PC-3 (cell line): ENCODE results near the gene SAMD14. TPM values are rescaled to one million over a fixed set of nuclear protein-coding genes. Genes with fewer than 3 reads are reported as not detected.

Experiments used
- ATAC-seq: fragments of 200-7000 bp; cut with Tn5 transposase; 2 replicates; pipeline ENCODE4 v1.9.1; 2020; ENCODE audit warnings: mild to moderate bottlenecking, moderate library complexity
- BruUV-seq: library from RNA; stranded (reverse); fragments of 400-500 nt; replicated peaks from 2 replicates; lab custom pipeline; 2021; lab: Mats Ljungman, UMichigan
- CTCF ChIA-PET: fragments of 300-600 bp; sonication (Branson Sonifier 250); formaldehyde crosslinking; loops from one replicate; lab custom pipeline; 2022; ENCODE audit warnings: antibody characterized with exemption; lab: Charles Lee
- POLR2A ChIA-PET: fragments of 300-600 bp; sonication (Branson Sonifier 250); formaldehyde crosslinking; loops from one replicate; lab custom pipeline; 2022; ENCODE audit warnings: antibody characterized with exemption; ENCODE audit not compliant: unreplicated experiment; lab: Charles Lee
- DNase-seq: peaks from one replicate; pipeline ENCODE4 v3.0.0-alpha.2; 2015
- H2AFZ ChIP-seq: fragments of 300-600 bp; sonication (generic); 2 replicates; pipeline ENCODE4 v1.6.0; 2016; ENCODE audit warnings: antibody characterized with exemption, low read length
- H3F3A ChIP-seq: fragments of 300-600 bp; sonication (generic); one replicate; pipeline ENCODE4 v1.6.0; 2017; ENCODE audit warnings: antibody characterized with exemption, low read length, control low read depth, mild to moderate bottlenecking; ENCODE audit not compliant: unreplicated experiment
- H3K27ac ChIP-seq: fragments of 300-600 bp; sonication (generic); 2 replicates; pipeline ENCODE4 v1.5.1; 2016; ENCODE audit warnings: mild to moderate bottlenecking, low read length
- H3K27me3 ChIP-seq: fragments of 300-600 bp; sonication (generic); 2 replicates; pipeline ENCODE4 v1.6.1; 2016; ENCODE audit warnings: low read length, mixed read lengths
- H3K36me3 ChIP-seq: fragments of 300-600 bp; sonication (generic); 2 replicates; pipeline ENCODE4 v1.6.1; 2016; ENCODE audit warnings: low read depth, mixed run types, low read length, mixed read lengths
- H3K4me1 ChIP-seq: fragments of 300-600 bp; sonication (generic); 2 replicates; pipeline ENCODE4 v1.5.1; 2016; ENCODE audit warnings: low read length; ENCODE audit not compliant: insufficient read depth
- H3K4me2 ChIP-seq: fragments of 300-600 bp; sonication (generic); 2 replicates; pipeline ENCODE4 v1.6.0; 2016; ENCODE audit warnings: low read length
- H3K4me3 ChIP-seq: fragments of 300-600 bp; sonication (generic); 2 replicates; pipeline ENCODE4 v1.5.1; 2016; ENCODE audit warnings: mild to moderate bottlenecking, low read length, mixed read lengths
- H3K79me2 ChIP-seq: fragments of 300-600 bp; sonication (generic); 2 replicates; pipeline ENCODE4 v1.6.1; 2017; ENCODE audit warnings: low read length, mixed read lengths
- H3K9ac ChIP-seq: fragments of 300-600 bp; sonication (generic); 2 replicates; pipeline ENCODE4 v1.6.0; 2016; ENCODE audit warnings: mild to moderate bottlenecking, low read length
- H3K9me2 ChIP-seq: fragments of 300-600 bp; sonication (generic); replicated peaks from 2 replicates; pipeline ENCODE4 v1.6.1; 2016; ENCODE audit warnings: mixed run types, low read length, mixed read lengths
- H3K9me3 ChIP-seq: fragments of 300-600 bp; sonication (generic); 2 replicates; pipeline ENCODE4 v1.6.1; 2016; ENCODE audit warnings: low read length, mixed read lengths
- H4K20me1 ChIP-seq: fragments of 300-600 bp; sonication (generic); 2 replicates; pipeline ENCODE4 v1.6.1; 2016; ENCODE audit warnings: low read length, mixed read lengths
- EZH2 ChIP-seq: fragments of 300-600 bp; sonication (generic); IDR thresholded peaks from one replicate; pipeline ENCODE4 v1.6.1; 2017; ENCODE audit warnings: antibody characterized with exemption, mild to moderate bottlenecking, low read length; ENCODE audit not compliant: unreplicated experiment
- EZH2phosphoT487 ChIP-seq: fragments of 300-600 bp; sonication (generic); IDR thresholded peaks from 2 replicates; pipeline ENCODE4 v1.6.1; 2018; ENCODE audit warnings: mild to moderate bottlenecking, antibody characterized with exemption, low read length, borderline replicate concordance
- intact Hi-C: fragments of 100-400 bp; cut with micrococcal nuclease; formaldehyde crosslinking; loops from 2 replicates; pipeline ENCODE4 v1.9.0; 2023
- total RNA-seq: library from RNA; depleted of rRNA; stranded (reverse); fragments of >200 nt; gene quantifications from 2 replicates; pipeline ENCODE4 v1.2.3, GENCODE V29; 2014
- TF ChIP-seq, protein P1 (sequence below): fragments of 300-600 bp; sonication (generic); conservative IDR thresholded peaks from 2 replicates; pipeline ENCODE4 v1.5.1; 2017; ENCODE audit warnings: antibody characterized with exemption, low read depth, mild to moderate bottlenecking, low read length

SAMD14 gene
- total RNA-seq, 1 experiment from 2014 or later, result 0.11 TPM

DNA sequence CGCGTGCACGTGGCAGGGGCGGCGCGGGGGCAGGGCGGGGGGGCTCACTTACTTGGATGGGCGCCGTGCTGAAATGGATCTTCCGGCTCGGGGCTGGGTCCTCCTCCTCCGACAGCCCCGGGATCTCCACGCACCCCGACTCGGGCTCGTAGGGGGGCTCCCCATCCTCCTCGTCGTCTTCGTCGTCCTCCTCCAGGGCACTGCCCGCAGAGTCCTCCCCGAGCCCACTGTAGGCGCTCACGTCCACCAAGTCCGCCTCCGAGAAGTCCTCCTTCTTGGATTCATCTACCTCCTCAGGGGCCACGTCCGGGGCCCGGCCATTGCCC is 19.1 kb upstream of the SAMD14 start:
- BruUV-seq, result no TSS peak
- ATAC-seq (no peak), DNase-seq (no peak)
- Histone ChIP-seq H3K79me2 (peaks cover 59% of the 10 kb centered on the region), H3K27me3 (no peaks in the 10 kb centered on the region), H3K36me3 (peaks cover 11% of the 10 kb centered on the region; the same call in 1 of the 2 replicates), H3K4me3 (peak overlapping the region; percentile 90), H3K4me2 (peak overlapping the region; percentile 99), H4K20me1 (peaks cover 38% of the 10 kb centered on the region), H2AFZ (peak overlapping the region; percentile 64), H3K9me3 (no peaks in the 10 kb centered on the region), H3K9ac (peak overlapping the region; percentile 87), H3K9me2 (no peaks in the 10 kb centered on the region), H3K4me1 (peaks cover 39% of the 10 kb centered on the region), H3F3A (no peaks in the 10 kb centered on the region), H3K27ac (peak overlapping the region; percentile 53)
- TF ChIP-seq EZH2phosphoT487, result no peak
- no peak for TF ChIP-seq EZH2
- TF ChIP-seq, protein P1, sequence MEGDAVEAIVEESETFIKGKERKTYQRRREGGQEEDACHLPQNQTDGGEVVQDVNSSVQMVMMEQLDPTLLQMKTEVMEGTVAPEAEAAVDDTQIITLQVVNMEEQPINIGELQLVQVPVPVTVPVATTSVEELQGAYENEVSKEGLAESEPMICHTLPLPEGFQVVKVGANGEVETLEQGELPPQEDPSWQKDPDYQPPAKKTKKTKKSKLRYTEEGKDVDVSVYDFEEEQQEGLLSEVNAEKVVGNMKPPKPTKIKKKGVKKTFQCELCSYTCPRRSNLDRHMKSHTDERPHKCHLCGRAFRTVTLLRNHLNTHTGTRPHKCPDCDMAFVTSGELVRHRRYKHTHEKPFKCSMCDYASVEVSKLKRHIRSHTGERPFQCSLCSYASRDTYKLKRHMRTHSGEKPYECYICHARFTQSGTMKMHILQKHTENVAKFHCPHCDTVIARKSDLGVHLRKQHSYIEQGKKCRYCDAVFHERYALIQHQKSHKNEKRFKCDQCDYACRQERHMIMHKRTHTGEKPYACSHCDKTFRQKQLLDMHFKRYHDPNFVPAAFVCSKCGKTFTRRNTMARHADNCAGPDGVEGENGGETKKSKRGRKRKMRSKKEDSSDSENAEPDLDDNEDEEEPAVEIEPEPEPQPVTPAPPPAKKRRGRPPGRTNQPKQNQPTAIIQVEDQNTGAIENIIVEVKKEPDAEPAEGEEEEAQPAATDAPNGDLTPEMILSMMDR, result no peak
- ChIA-PET POLR2A (no interaction called here), CTCF (interaction anchor here (0.8 to 1.4 kb wide), 2 partner anchors 51 to 54 kb away, joined by 4 to 13 read pairs; no protein-coding TSS in a partner anchor)
- intact Hi-C loops, result no loop called here

DNA sequence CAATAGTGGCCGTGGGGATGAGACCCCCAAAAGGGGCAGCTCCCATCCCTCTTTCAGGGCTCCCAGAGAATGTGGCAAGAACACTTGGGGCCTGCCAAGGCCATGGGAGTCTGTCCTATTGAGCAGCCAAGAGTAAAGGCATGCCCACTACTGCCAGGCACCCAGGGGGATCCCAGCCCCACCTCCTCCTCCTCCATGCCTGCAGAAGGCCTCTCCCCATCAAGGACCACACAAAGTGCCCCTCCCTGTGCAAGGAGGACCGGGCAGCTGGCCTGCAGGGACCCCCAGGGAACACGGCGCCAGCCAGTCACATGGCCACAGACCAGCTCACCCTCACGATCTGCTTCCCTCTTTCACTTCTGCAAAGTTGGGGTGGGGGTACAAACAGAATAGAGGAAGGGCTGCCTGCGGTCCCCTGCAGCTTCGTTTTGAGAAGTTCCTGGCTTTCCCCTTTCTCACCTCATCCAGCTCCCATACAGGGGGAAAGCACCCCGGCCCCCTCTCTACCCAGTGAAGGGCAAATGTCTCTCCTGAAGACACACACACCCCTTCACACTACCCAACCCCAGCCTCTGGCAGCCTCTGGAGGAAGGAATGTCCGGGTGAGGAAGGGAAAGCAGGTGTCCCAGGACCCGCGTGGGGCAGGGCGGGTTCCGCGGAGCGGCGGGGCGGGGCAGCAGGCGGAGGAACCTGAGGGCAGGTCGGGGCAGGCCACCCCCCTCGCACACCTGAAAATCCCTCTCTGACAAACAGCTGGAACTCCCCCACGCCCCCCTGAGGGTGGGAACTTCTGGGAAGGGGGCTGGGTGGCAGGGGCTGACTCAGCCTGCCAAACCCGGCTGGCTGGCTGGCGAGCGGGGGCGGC is 18.5 kb upstream of the SAMD14 start:
- H3K4me1 ChIP-seq, result peaks cover 37% of the 10 kb centered on the region
- H3K4me2 ChIP-seq, result peak overlapping the region; percentile 99
- CTCF ChIA-PET, result interaction anchor here (0.6 kb wide), 1 partner anchor 54 kb away, joined by 3 read pairs; no protein-coding TSS in a partner anchor
- peak overlapping the region; percentile 90 for H3K4me3 ChIP-seq
- no peaks in the 10 kb centered on the region for H3K9me3 ChIP-seq
- 0 out of 2 replicates have a peak overlapping the region, but pooled peaks have one; percentile 2 for H2AFZ ChIP-seq
- intact Hi-C loops, result no loop called here
- H3F3A ChIP-seq, result no peaks in the 10 kb centered on the region
- POLR2A ChIA-PET, result no interaction called here
- H3K79me2 ChIP-seq, result peaks cover 59% of the 10 kb centered on the region
- no peaks in the 10 kb centered on the region for H3K9me2 ChIP-seq
- no TSS peak for BruUV-seq
- H3K36me3 ChIP-seq, result peaks cover 17% of the 10 kb centered on the region; the same call in 1 of the 2 replicates
- H3K9ac ChIP-seq, result peak overlapping the region; percentile 87
- TF ChIP-seq, protein P1, result peak; percentile 31; the same call in 1 of the 2 replicates
- TF ChIP-seq EZH2, result no peak
- ATAC-seq (peak; percentile 27), DNase-seq (peak; percentile 69)
- peaks cover 38% of the 10 kb centered on the region for H4K20me1 ChIP-seq
- no peaks in the 10 kb centered on the region for H3K27me3 ChIP-seq
- H3K27ac ChIP-seq, result peak overlapping the region; percentile 7
